ENCODE results near the gene SCAF8.
"Not testable (repeated sequence)": the region's sequence is repeated elsewhere in the genome, so short reads cannot be mapped to it uniquely, and the experiment has no call there.

Gene SCAF8

DNA sequence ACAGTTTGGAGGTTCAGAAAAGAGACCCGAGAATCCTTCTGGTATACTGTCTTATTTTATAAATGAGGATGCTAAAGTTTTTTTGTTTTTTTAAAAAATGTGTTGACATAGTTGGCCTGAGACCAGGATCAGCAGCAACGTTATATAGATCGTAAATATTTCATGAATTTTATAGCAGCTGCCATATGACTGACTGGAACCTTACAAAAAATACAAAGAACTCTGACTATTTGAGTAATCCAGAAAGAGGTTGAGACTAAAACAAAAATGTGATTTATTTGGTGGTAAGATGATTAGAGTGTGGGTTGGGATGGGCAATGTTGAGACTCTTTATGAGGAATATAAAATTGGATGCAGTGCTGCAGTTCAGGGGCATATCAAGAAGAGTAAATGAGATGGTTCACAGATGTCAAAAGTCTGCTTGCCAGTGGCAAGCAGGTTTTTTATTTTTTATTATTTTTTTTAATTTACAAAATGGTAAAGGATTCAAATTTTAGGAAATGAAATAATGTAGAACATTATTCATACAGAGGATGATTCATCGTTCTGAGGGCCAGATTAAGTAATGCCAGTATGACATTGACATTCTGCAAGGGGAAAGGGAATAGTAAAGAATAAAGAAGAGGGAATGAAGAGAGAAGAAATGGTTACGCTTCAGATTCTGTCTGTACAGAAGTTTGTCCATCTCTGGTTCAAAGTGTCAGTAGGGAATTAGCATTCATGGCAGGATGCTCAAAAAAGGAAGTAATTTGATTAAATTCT is 58.5 kb downstream of the SCAF8 start:
- FAIRE-seq: no peak

GRCh38 chr6:154792325-154792724 is 59.1 kb downstream of the SCAF8 start:
- no peak for FAIRE-seq

DNA sequence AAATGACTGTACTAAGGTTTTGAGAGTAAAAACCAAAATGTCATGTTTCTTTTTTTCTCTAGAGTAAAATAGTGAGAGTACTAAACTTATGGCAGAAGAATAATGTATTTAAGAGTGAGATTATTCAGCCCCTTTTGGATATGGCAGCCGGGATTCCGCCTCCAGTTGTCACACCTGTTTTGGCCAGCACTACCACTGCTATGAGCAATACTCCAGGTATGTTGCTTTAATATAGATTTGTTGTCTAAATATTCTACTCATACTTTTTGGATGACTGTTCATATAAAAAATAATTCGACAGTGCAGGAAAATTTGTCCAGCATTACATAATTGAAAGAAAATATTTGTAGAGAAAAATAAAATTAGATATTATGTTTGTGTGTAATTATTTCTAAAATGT is 59.5 kb downstream of the SCAF8 start:
- no peak for FAIRE-seq

GRCh38 chr6:154796484-154796883 is 63.3 kb downstream of the SCAF8 start:
- no peak for FAIRE-seq

- no peak for FAIRE-seq
Observed at GRCh38 chr6:154797857-154798256, 64.6 kb downstream of the SCAF8 start.

- no peak for FAIRE-seq
Observed at GRCh38 chr6:154800338-154800737, 67.1 kb downstream of the SCAF8 start.

- FAIRE-seq: peak; percentile 76
Observed at GRCh38 chr6:154805288-154805911, 72.2 kb downstream of the SCAF8 start.

DNA sequence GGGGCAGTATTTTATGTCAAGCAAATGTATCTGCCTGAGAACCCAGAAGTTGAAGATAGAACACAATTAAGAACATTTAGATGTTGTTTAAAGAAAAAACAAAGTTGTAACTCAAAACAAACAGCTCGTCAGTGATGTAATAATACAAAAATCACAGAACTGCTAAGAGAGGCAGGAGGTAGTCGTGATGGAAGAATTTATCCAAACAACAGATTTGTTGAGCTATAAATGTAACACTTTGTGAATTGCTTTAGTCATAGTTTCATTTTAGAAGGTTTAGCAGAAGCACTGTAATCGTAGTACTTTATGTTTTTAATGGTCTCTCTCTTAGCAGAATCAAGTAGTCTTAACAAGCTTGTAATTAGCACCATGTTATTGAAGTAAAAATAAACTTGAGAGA is 73.6 kb downstream of the SCAF8 start:
- no peak for FAIRE-seq

DNA sequence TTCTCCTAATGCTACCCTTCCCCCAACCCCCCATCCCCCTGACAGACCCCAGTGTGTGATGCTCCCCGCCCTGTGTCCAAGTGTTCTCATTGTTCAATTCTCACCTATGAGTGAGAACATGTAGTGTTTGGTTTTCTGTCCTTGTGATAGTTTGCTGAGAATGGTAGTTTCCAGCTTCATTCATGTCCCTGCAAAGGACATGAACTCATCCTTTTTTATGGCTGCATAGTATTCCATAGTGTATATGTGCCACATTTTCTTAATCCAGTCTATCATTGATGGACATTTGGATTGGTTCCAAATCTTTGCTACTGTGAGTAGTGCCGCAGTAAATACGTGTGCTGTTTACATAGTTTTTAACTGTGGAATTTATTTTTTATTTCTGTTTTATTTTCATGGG is 78.4 kb downstream of the SCAF8 start:
- FAIRE-seq: not testable (repeated sequence)

- no peak for FAIRE-seq
Observed at GRCh38 chr6:154814063-154814462, 80.8 kb downstream of the SCAF8 start.

GRCh38 chr6:154815938-154816820 is 83.0 kb downstream of the SCAF8 start:
- no peak for FAIRE-seq

DNA sequence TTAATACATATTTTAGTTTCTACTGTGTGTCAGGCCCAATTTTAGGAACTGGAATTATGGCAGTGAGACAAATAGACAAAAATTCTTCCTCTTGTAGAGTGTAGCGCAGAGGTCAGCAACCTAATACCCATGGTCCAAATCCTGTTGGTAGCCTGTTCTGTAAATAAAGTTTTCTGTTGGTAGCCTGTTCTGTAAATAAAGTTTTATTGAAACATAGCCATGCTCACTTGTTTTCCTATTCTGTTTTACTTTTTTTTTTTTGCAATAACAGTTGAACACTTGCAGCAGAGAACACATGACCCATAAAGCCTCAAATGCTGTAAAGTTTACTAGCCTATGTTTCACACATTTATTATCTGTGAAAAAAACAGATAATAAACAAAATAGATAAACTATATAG is 87.9 kb downstream of the SCAF8 start:
- FAIRE-seq: no peak

GRCh38 chr6:154821638-154822037 is 88.4 kb downstream of the SCAF8 start:
- no peak for FAIRE-seq

DNA sequence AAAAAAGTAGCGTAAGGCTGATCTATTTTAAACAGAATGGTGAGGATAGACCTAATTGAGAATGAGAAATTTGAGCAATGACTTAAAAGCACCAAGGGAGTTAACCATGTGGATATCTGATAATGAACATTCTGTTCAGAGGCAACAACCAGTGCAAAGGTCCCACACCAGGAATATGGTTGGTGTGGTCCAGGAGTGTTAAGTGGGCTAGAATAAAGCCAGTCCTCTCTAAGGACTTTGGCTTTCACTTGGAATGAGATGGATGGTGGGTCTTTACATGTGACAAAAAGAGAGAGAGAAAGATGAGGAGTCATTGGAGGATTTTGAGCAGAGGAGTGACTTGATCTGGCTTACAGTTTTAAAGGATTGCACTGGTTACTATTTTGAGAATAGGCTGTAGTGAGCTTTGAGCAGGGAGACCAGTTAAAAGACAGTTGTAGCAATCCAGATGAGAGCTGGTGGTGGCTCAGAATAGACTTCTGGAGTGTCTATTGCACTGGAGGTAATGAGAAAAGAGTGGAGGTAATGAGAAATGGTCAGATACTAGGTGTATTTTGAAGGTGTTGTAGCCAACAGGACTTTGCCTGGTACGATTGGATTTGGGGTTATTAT is 89.8 kb downstream of the SCAF8 start:
- FAIRE-seq: no peak

GRCh38 chr6:154824076-154824475 is 90.9 kb downstream of the SCAF8 start:
- no peak for FAIRE-seq

DNA sequence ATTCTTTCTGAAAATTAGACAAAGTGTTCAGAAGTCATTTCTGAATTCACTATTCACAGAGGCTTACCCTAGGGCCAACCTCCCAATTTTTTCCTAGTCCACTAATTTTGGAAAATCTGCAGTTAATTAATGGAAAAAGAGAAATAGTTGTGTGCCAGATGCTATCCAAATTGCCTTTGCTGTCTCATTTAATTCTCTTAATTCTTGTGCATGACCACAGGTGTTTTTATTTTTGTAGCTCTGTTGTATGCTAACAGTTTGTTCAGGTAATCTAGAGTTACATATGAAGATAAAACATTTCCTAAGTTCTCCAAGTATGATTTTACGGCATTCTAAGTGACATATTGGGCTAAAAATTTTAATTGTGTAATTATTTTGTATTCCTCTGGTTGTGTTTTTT is 96.8 kb downstream of the SCAF8 start:
- FAIRE-seq: no peak

GRCh38 chr6:154830771-154831170 is 97.6 kb downstream of the SCAF8 start:
- no peak for FAIRE-seq

GRCh38 chr6:154835307-154835706 is 102.1 kb downstream of the SCAF8 start:
- FAIRE-seq: no peak

GRCh38 chr6:154839546-154839945 is 106.3 kb downstream of the SCAF8 start:
- no peak for FAIRE-seq

GRCh38 chr6:154840363-154840762 is 107.1 kb downstream of the SCAF8 start:
- no peak for FAIRE-seq

DNA sequence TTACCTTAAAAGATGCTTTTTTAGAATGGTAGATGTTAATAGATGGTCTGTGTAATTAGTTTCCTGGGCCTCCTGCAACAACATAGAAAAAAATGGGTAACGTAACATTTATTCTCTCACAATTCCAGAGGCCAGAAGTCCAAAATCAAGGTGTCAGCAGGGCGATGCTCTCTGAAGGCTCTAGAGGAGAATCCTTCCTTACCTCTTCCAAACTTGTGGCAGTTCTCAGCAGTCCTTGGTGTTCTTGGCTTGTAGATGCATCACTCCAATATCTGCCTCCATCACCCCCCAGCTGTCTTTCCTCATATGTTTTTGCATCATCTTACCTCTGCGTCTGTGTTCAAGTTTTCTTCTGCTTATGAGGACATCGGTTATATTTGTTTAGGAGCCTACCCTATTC is 107.9 kb downstream of the SCAF8 start:
- FAIRE-seq: no peak

DNA sequence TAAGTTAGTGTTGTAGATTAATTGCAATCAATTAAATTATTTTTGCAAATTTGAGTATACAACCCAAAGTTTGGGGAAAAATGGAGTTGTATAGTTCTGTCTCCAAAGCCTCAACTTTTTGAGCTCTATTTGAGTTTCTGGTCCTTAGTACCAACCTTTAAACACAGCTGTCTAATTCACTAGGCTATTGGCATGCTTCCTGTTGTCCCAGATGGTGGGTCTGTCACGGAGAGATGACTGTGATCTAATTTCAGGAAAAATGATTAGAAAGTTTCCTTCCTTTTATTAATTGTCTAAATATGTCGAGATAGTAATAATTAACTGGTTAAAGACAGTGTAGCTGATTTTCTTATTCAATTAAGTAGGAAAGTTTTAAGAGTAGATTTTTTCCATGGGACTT is 109.6 kb downstream of the SCAF8 start:
- FAIRE-seq: no peak

- FAIRE-seq: no peak
Observed at GRCh38 chr6:154847318-154847717, 114.1 kb downstream of the SCAF8 start.

Measured in TTC549 (cell line).